Measurements from ENCODE around the gene SRCIN1. TPM values are rescaled to one million over a fixed set of nuclear protein-coding genes. Genes with fewer than 3 reads are reported as not detected.
"Not testable (repeated sequence)": the region's sequence is repeated elsewhere in the genome, so short reads cannot be mapped to it uniquely, and the experiment has no call there.

The SRCIN1 gene
- total and polyA plus RNA-seq, 9 donors, result 0.75 to 1.9 (median 1.3) TPM

DNA sequence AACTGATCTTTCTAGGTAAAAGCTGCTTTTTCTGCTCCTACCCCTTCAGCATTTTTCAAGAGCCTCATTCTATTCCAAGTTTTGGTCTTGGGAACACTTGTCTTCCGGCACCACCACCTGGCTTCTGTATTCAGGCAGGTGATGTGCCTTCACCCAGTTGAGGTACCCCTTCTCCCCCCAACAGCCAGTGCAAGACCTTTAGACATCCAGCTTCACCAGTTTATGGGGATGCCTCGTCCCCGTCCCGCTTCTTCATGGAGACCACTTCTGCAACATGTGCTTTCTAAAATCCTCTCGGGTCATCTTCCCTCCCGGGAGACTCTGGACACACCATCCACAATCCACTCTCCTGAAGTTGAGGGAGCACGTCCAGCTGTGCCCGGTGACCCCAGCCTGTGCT is 69.9 kb downstream of the SRCIN1 start:
- Histone ChIP-seq H3K36me3 (ENCODE audit: control insufficient read depth, insufficient read depth, low read length) (no peaks in the 10 kb centered on the region), H3K9me3 (replicated peaks; ENCODE audit: control insufficient read depth, low read depth, low read length) (no peaks in the 10 kb centered on the region), H3K27ac (ENCODE audit: low read length) (no peak overlapping the region), H3K4me3 (ENCODE audit: low read length) (no peak overlapping the region), H3K4me1 (ENCODE audit: control insufficient read depth, insufficient read depth, low read length) (peaks cover 3% of the 10 kb centered on the region), H3K27me3 (ENCODE audit: control insufficient read depth, insufficient read depth, low read length) (peaks cover 18% of the 10 kb centered on the region)
- WGBS (ENCODE audit: insufficient coverage), result 50% methylated on average over 8 of the region's 8 CpGs
- DNase-seq, result no peak

- peaks cover 3% of the 10 kb centered on the region for H3K4me1 ChIP-seq (ENCODE audit: control insufficient read depth, insufficient read depth, low read length)
- no peak overlapping the region for H3K27ac ChIP-seq (ENCODE audit: low read length)
- H3K27me3 ChIP-seq (ENCODE audit: control insufficient read depth, insufficient read depth, low read length), result peaks cover 21% of the 10 kb centered on the region
- no peak for DNase-seq
- H3K36me3 ChIP-seq (ENCODE audit: control insufficient read depth, insufficient read depth, low read length), result no peaks in the 10 kb centered on the region
- no peaks in the 10 kb centered on the region for H3K9me3 ChIP-seq (replicated peaks; ENCODE audit: control insufficient read depth, low read depth, low read length)
- H3K4me3 ChIP-seq (ENCODE audit: low read length), result no peak overlapping the region
- WGBS (ENCODE audit: insufficient coverage), result 74% methylated on average over 6 of the region's 7 CpGs
Observed at GRCh38 chr17:38534498-38534885, 71.3 kb downstream of the SRCIN1 start.

DNA sequence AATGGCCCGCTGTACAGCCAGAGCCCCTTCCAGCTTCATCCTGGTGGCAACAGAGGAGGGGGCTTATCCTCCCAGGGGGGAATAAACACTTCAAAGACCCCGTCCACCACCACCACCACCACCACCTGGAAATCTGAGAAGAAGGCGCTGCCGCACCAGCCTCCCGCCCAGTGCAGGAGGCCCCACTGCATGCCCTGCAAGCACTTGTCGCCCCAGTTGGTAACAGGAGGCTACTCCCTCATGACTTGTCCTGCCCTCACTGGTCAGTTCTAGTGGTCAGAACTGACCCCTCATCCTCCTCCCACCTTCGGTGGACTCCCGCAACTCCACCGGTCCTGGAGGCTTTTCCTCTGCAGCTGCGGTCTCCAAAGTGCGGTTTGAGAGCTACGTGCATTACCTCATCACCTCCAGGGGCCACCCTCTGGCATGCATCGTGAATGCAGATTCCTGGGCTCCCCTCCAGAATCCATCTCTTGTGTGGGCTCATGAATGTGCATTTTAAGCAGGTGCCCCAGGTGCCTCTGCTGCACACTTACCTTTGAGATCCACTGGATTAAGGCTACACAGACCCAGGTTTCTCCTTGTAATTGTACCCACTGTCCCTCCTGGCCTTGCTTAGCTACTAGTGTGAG is 71.8 kb downstream of the SRCIN1 start:
- 31% methylated on average over 9 of the region's 13 CpGs for WGBS (ENCODE audit: insufficient coverage)
- H3K36me3 ChIP-seq (ENCODE audit: control insufficient read depth, insufficient read depth, low read length), result no peaks in the 10 kb centered on the region
- no peak overlapping the region for H3K4me3 ChIP-seq (ENCODE audit: low read length)
- H3K9me3 ChIP-seq (replicated peaks; ENCODE audit: control insufficient read depth, low read depth, low read length), result no peaks in the 10 kb centered on the region
- no peak for DNase-seq
- H3K27me3 ChIP-seq (ENCODE audit: control insufficient read depth, insufficient read depth, low read length), result peaks cover 21% of the 10 kb centered on the region
- H3K4me1 ChIP-seq (ENCODE audit: control insufficient read depth, insufficient read depth, low read length), result peaks cover 3% of the 10 kb centered on the region
- H3K27ac ChIP-seq (ENCODE audit: low read length), result no peak overlapping the region

- no peak for DNase-seq
- peaks cover 26% of the 10 kb centered on the region for H3K27me3 ChIP-seq (ENCODE audit: control insufficient read depth, insufficient read depth, low read length)
Observed at GRCh38 chr17:38533241-38533640, 72.5 kb downstream of the SRCIN1 start.

DNA sequence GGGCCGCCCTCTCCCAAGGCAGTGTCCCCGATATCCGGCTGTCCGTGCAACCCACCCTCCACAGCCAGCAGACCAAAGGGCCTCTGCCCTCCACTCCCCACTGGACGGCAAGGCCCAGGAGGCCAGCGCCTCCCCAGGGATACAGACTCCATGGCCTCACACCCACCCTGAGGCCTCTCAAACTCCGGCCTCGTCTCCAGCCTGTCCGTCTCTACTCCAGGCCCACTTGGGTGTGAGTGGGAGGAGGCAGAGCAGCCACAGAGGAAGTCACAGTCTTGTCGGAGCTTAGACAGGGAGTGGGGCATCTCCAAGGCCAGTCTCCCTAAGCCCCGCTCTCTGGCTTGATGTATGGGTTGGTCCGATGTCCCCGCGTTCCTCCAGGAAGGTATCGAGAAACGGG is 73.3 kb downstream of the SRCIN1 start:
- Histone ChIP-seq H3K36me3 (ENCODE audit: control insufficient read depth, insufficient read depth, low read length) (no peaks in the 10 kb centered on the region), H3K27me3 (ENCODE audit: control insufficient read depth, insufficient read depth, low read length) (peaks cover 31% of the 10 kb centered on the region), H3K4me1 (ENCODE audit: control insufficient read depth, insufficient read depth, low read length) (peaks cover 3% of the 10 kb centered on the region), H3K4me3 (ENCODE audit: low read length) (no peak overlapping the region), H3K9me3 (replicated peaks; ENCODE audit: control insufficient read depth, low read depth, low read length) (no peaks in the 10 kb centered on the region), H3K27ac (ENCODE audit: low read length) (no peak overlapping the region)
- WGBS (ENCODE audit: insufficient coverage), result 76% methylated on average over 11 of the region's 16 CpGs
- DNase-seq, result no peak

More at GRCh38 chr17:38533241-38533640, 72.5 kb downstream of the SRCIN1 start:
- H3K27ac ChIP-seq (ENCODE audit: low read length), result no peak overlapping the region
- H3K4me3 ChIP-seq (ENCODE audit: low read length), result no peak overlapping the region
- peaks cover 3% of the 10 kb centered on the region for H3K4me1 ChIP-seq (ENCODE audit: control insufficient read depth, insufficient read depth, low read length)
- no peaks in the 10 kb centered on the region for H3K9me3 ChIP-seq (replicated peaks; ENCODE audit: control insufficient read depth, low read depth, low read length)
- 62% methylated on average over 6 of the region's 9 CpGs for WGBS (ENCODE audit: insufficient coverage)
- no peaks in the 10 kb centered on the region for H3K36me3 ChIP-seq (ENCODE audit: control insufficient read depth, insufficient read depth, low read length)

DNA sequence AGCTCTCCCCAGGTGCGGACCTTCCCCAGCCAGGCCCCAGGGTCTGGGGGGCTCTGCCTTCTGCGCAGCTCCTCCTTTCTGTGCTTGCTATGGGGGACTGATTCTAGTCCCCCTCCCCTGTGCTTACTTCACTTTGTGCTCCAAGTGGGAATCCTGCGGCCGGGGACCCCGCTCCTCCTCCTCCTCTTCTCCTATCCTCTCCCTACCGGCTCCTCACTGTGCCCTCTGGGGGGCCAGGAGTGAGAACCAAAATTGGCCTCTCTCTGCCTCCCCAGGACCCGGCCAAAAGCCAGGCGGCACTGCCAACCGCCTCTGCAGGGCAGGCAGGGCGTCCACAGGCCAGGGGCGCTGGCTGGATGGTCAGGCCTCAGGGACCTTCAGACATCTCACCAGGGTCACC is 74.0 kb downstream of the SRCIN1 start:
- not testable (repeated sequence) for H3K36me3 ChIP-seq (ENCODE audit: control insufficient read depth, insufficient read depth, low read length); H3K4me3 ChIP-seq (ENCODE audit: low read length); H3K4me1 ChIP-seq (ENCODE audit: control insufficient read depth, insufficient read depth, low read length); H3K9me3 ChIP-seq (replicated peaks; ENCODE audit: control insufficient read depth, low read depth, low read length); H3K27ac ChIP-seq (ENCODE audit: low read length); DNase-seq
- 63% methylated on average over 9 of the region's 11 CpGs for WGBS (ENCODE audit: insufficient coverage)
- peaks cover 31% of the 10 kb centered on the region for H3K27me3 ChIP-seq (ENCODE audit: control insufficient read depth, insufficient read depth, low read length)

GRCh38 chr17:38530856-38531255 is 74.9 kb downstream of the SRCIN1 start:
- peaks cover 28% of the 10 kb centered on the region for H3K27me3 ChIP-seq (ENCODE audit: control insufficient read depth, insufficient read depth, low read length)
- DNase-seq; H3K27ac ChIP-seq (ENCODE audit: low read length); H3K4me1 ChIP-seq (ENCODE audit: control insufficient read depth, insufficient read depth, low read length); H3K4me3 ChIP-seq (ENCODE audit: low read length); H3K9me3 ChIP-seq (replicated peaks; ENCODE audit: control insufficient read depth, low read depth, low read length); H3K36me3 ChIP-seq (ENCODE audit: control insufficient read depth, insufficient read depth, low read length): not testable (repeated sequence)
- WGBS (ENCODE audit: insufficient coverage), result 58% methylated on average over 2 of the region's 11 CpGs

DNA sequence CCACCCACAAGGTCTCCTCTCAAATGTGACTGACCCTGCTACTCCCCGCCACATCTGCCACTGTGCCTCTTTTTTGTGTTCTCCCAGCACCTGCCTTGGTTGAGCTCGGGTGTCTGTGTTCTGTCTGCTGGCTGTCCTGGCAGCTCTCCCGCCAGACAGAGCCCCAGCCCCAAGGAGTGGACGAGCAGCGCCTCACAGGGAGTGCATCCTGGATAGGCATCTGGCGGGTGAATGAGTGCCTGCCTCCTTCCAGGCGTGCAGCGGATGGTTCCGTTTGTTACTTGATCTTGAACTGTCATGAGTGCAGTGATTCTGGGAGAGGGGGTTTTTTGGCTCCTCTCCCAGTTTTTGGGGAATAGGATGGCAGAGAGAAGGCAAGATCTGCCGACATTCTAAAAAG is 77.6 kb downstream of the SRCIN1 start:
- 8% methylated on average over 10 of the region's 10 CpGs for WGBS (ENCODE audit: insufficient coverage)
- H3K4me1 ChIP-seq (ENCODE audit: control insufficient read depth, insufficient read depth, low read length); H3K4me3 ChIP-seq (ENCODE audit: low read length); H3K9me3 ChIP-seq (replicated peaks; ENCODE audit: control insufficient read depth, low read depth, low read length); H3K27ac ChIP-seq (ENCODE audit: low read length); H3K36me3 ChIP-seq (ENCODE audit: control insufficient read depth, insufficient read depth, low read length); DNase-seq: not testable (repeated sequence)
- peaks cover 18% of the 10 kb centered on the region for H3K27me3 ChIP-seq (ENCODE audit: control insufficient read depth, insufficient read depth, low read length)

- H3K9me3 ChIP-seq (replicated peaks; ENCODE audit: control insufficient read depth, low read depth, low read length); DNase-seq; H3K4me3 ChIP-seq (ENCODE audit: low read length); H3K36me3 ChIP-seq (ENCODE audit: control insufficient read depth, insufficient read depth, low read length); H3K4me1 ChIP-seq (ENCODE audit: control insufficient read depth, insufficient read depth, low read length); H3K27ac ChIP-seq (ENCODE audit: low read length): not testable (repeated sequence)
- peaks cover 15% of the 10 kb centered on the region for H3K27me3 ChIP-seq (ENCODE audit: control insufficient read depth, insufficient read depth, low read length)
- WGBS (ENCODE audit: insufficient coverage), result no CpG with 5 or more reads among the region's 8 CpGs
Observed at GRCh38 chr17:38526526-38526925, 79.2 kb downstream of the SRCIN1 start.

- Histone ChIP-seq H3K4me1 (ENCODE audit: control insufficient read depth, insufficient read depth, low read length) (peaks cover 26% of the 10 kb centered on the region), H3K27ac (ENCODE audit: low read length) (no peak overlapping the region), H3K4me3 (ENCODE audit: low read length) (no peak overlapping the region), H3K27me3 (ENCODE audit: control insufficient read depth, insufficient read depth, low read length) (peaks cover 26% of the 10 kb centered on the region), H3K36me3 (ENCODE audit: control insufficient read depth, insufficient read depth, low read length) (peaks cover 5% of the 10 kb centered on the region), H3K9me3 (replicated peaks; ENCODE audit: control insufficient read depth, low read depth, low read length) (no peaks in the 10 kb centered on the region)
- 48% methylated on average over 7 of the region's 13 CpGs for WGBS (ENCODE audit: insufficient coverage)
- no peak for DNase-seq
Observed at GRCh38 chr17:38512473-38513058, 93.2 kb downstream of the SRCIN1 start.

All from muscle of leg (tissue), 11 donors.